ENCODE results near the gene SRSF6. TPM values are rescaled to one million over a fixed set of nuclear protein-coding genes. Genes with fewer than 3 reads are reported as not detected.

Gene SRSF6
- total RNA-seq, 1 experiment from 2014 or later = 242 TPM

- intact Hi-C loops (cut with micrococcal nuclease) = no loop called here
- Histone ChIP-seq H4K20me1 (ENCODE audit: insufficient read depth) (no peaks in the 10 kb centered on the region), H2AFZ (ENCODE audit: low read depth, low read length, poor library complexity, severe bottlenecking) (no peak overlapping the region), H3K36me3 (ENCODE audit: control insufficient read depth in 1 of 2, insufficient read depth in 2 of 2, low read length in 2 of 2) (no peaks in the 10 kb centered on the region), H3K4me2 (ENCODE audit: low read length) (no peak overlapping the region), H3K9ac (ENCODE audit: low read length) (no peak overlapping the region), H3K9me3 (ENCODE audit: control insufficient read depth in 1 of 2, insufficient read depth in 1 of 2, low read depth in 1 of 2, low read length in 2 of 2) (no peaks in the 10 kb centered on the region), H3K9me2 (ENCODE audit: insufficient read depth) (no peaks in the 10 kb centered on the region), H3K27me3 (ENCODE audit: insufficient read depth, low read length) (no peaks in the 10 kb centered on the region), H3K4me3 (replicated peaks in 1 of 2; ENCODE audit: low read depth in 1 of 2, low read length in 2 of 2) (no peak overlapping the region), H3K79me2 (ENCODE audit: insufficient read depth, low read length) (no peaks in the 10 kb centered on the region), H3K4me1 (ENCODE audit: control insufficient read depth in 1 of 2, insufficient read depth in 2 of 2, low read length in 2 of 2) (peaks cover 0 to 14% of the 10 kb centered on the region in 2 experiments; a peak in 2 of 4 replicates), H3K27ac (ENCODE audit: low read depth, low read length) (no peak overlapping the region)
- TF ChIP-seq CTCF (IDR thresholded peaks at IDR 0.05 in 2 of 3, conservative IDR thresholded peaks at IDR 0.05 in 1 of 3; ENCODE audit: borderline replicate concordance in 1 of 3, insufficient read depth in 1 of 3, low read depth in 2 of 3, low read length in 2 of 3) (peak in 2 of 3 experiments; percentile 22 to 35; a peak in 3 of 6 replicates), RAD21 (IDR thresholded peaks at IDR 0.05; ENCODE audit: low read depth) (0 out of 2 replicates have a peak, but pooled peaks have one; percentile 31), CEBPB (IDR thresholded peaks at IDR 0.05; ENCODE audit: low read depth) (no peak)
- peak; percentile 46 for ATAC-seq
- no TSS peak for BruUV-seq (replicated peaks)
- ChIA-PET CTCF (interaction anchor here (1.1 kb wide), 1 partner anchor 250 kb away, joined by 4 read pairs; no protein-coding TSS in a partner anchor), RAD21 (ENCODE audit: low non-redundant PET in 1 of 2, low total read pairs in 2 of 2, uncharacterized antibody in 2 of 2, unreplicated experiment in 2 of 2) (no interaction called here), POLR2A (interaction anchor here (1.4 kb wide), 1 partner anchor 15 kb away, joined by 8 read pairs; the partner anchor contains the start of gene SRSF6)
- DNase-seq (ENCODE audit: low read depth, low spot score) = no peak
These were observed 15.3 kb upstream of the SRSF6 start for GRCh38 chr20:43442282-43442880.

GRCh38 chr20:43444107-43444506 is 13.6 kb upstream of the SRSF6 start:
- TF ChIP-seq YY1 (IDR thresholded peaks at IDR 0.05; ENCODE audit: extremely low read depth, insufficient replicate concordance, low read depth, low read length) (no peak), REST (IDR thresholded peaks at IDR 0.05; ENCODE audit: low read depth) (no peak), EGR1 (IDR thresholded peaks at IDR 0.05; ENCODE audit: low read depth) (no peak), ATF3 (IDR thresholded peaks at IDR 0.05) (no peak), CEBPB (IDR thresholded peaks at IDR 0.05; ENCODE audit: low read depth) (no peak), POLR2AphosphoS5 (IDR thresholded peaks at IDR 0.05; ENCODE audit: low read depth, low read length) (no peak), RAD21 (IDR thresholded peaks at IDR 0.05; ENCODE audit: low read depth) (no peak), FOSL1 (IDR thresholded peaks at IDR 0.05; ENCODE audit: low read depth) (no peak), ELF1 (IDR thresholded peaks at IDR 0.05; ENCODE audit: borderline replicate concordance, low read depth) (no peak), SP1 (IDR thresholded peaks at IDR 0.05; ENCODE audit: low read depth) (no peak), JUND (IDR thresholded peaks at IDR 0.05) (no peak)
- POLR2A ChIA-PET = interaction anchor here (1.9 kb wide), 1 partner anchor 13 kb away, joined by 6 read pairs; the partner anchor contains the start of gene SRSF6
- intact Hi-C loops (cut with micrococcal nuclease) = no loop called here
- no peaks in the 10 kb centered on the region for H3K36me3 ChIP-seq (ENCODE audit: control insufficient read depth in 1 of 2, insufficient read depth in 2 of 2, low read length in 2 of 2)
- no TSS peak for BruUV-seq (replicated peaks)
- peaks cover 0 to 14% of the 10 kb centered on the region in 2 experiments; a peak in 2 of 4 replicates for H3K4me1 ChIP-seq (ENCODE audit: control insufficient read depth in 1 of 2, insufficient read depth in 2 of 2, low read length in 2 of 2)
- no peak overlapping the region for H3K9ac ChIP-seq (ENCODE audit: low read length)
- no peak overlapping the region for H3K27ac ChIP-seq (ENCODE audit: low read depth, low read length)
- H3K4me2 ChIP-seq (ENCODE audit: low read length) = no peak overlapping the region
- no peaks in the 10 kb centered on the region for H3K9me3 ChIP-seq (ENCODE audit: control insufficient read depth in 1 of 2, insufficient read depth in 1 of 2, low read depth in 1 of 2, low read length in 2 of 2)
- H4K20me1 ChIP-seq (ENCODE audit: insufficient read depth) = no peaks in the 10 kb centered on the region
- no peaks in the 10 kb centered on the region for H3K27me3 ChIP-seq (ENCODE audit: insufficient read depth, low read length)
- no peaks in the 10 kb centered on the region for H3K79me2 ChIP-seq (ENCODE audit: insufficient read depth, low read length)
- no peak for DNase-seq (ENCODE audit: low read depth, low spot score)
- no peaks in the 10 kb centered on the region for H3K9me2 ChIP-seq (ENCODE audit: insufficient read depth)
- H3K4me3 ChIP-seq (replicated peaks in 1 of 2; ENCODE audit: low read depth in 1 of 2, low read length in 2 of 2) = no peak overlapping the region
- CTCF ChIA-PET = no interaction called here
- peak overlapping the region; percentile 94 for H2AFZ ChIP-seq (ENCODE audit: low read depth, low read length, poor library complexity, severe bottlenecking)
- RAD21 ChIA-PET (ENCODE audit: low non-redundant PET in 1 of 2, low total read pairs in 2 of 2, uncharacterized antibody in 2 of 2, unreplicated experiment in 2 of 2) = no interaction called here
- no peak for ATAC-seq

Measured in HCT116 (cell line).